Fibroblast of the aortic adventitia (primary cell): ENCODE measurements around the gene GNL3L. TPM values are rescaled to one million over a fixed set of nuclear protein-coding genes. Genes with fewer than 3 reads are reported as not detected.
A peak's percentile ranks its signal among the peaks of the same experiment; 100 is the strongest.
"Not testable (repeated sequence)": the region's sequence is repeated elsewhere in the genome, so short reads cannot be mapped to it uniquely, and the experiment has no call there.

Experiments used
- DNase-seq: peaks from one replicate; pipeline ENCODE4 v3.0.0-alpha.2; 2010; ENCODE audit warnings: low read depth
- H3K4me3 ChIP-seq: 2 replicates; pipeline ENCODE4 v1.5.1; 2011; ENCODE audit warnings: low read depth, mild to moderate bottlenecking, control low read depth, low read length, moderate library complexity
- CTCF ChIP-seq: IDR thresholded peaks from 2 replicates; pipeline ENCODE4 v1.5.1; 2011; ENCODE audit warnings: mild to moderate bottlenecking, low read length, control low read depth, inconsistent platforms; ENCODE audit not compliant: insufficient read depth
- total RNA-seq: library from RNA; depleted of rRNA; stranded (reverse); fragments of >200 nt; gene quantifications from 2 replicates; pipeline ENCODE4 v1.2.3, GENCODE V29; 2012; ENCODE audit warnings: low replicate concordance

GNL3L gene
- total RNA-seq, 1 donor, result 46.3 TPM

- H3K4me3 ChIP-seq, result no peak overlapping the region
- TF ChIP-seq CTCF, result no peak
- no peak for DNase-seq
These were observed 868 bp upstream of the GNL3L start for GRCh38 chrX:54529151-54529550.

GRCh38 chrX:54530357-54530900 is 410 bp downstream of the GNL3L start:
- DNase-seq, result no peak
- TF ChIP-seq CTCF, result no peak
- peak overlapping the region; percentile 86 for H3K4me3 ChIP-seq

- no peak for DNase-seq
- H3K4me3 ChIP-seq, result no peak overlapping the region
- no peak for TF ChIP-seq CTCF
These were observed 4.3 kb downstream of the GNL3L start for GRCh38 chrX:54534271-54534670.

GRCh38 chrX:54540289-54540688 is 10.3 kb downstream of the GNL3L start:
- peak; percentile 17 for TF ChIP-seq CTCF

GRCh38 chrX:54542239-54542638 is 12.2 kb downstream of the GNL3L start:
- not testable (repeated sequence) for DNase-seq, H3K4me3 ChIP-seq

More at GRCh38 chrX:54540289-54540688, 10.3 kb downstream of the GNL3L start:
- peak; percentile 52 for DNase-seq
- H3K4me3 ChIP-seq, result no peak overlapping the region

- DNase-seq, result no peak
- TF ChIP-seq CTCF, result no peak
These were observed 20.8 kb downstream of the GNL3L start for GRCh38 chrX:54550821-54551220.

GRCh38 chrX:54551801-54552200 is 21.8 kb downstream of the GNL3L start:
- TF ChIP-seq CTCF, result no peak
- no peak for DNase-seq
- no peak overlapping the region for H3K4me3 ChIP-seq

More at GRCh38 chrX:54550821-54551220, 20.8 kb downstream of the GNL3L start:
- no peak overlapping the region for H3K4me3 ChIP-seq

GRCh38 chrX:54555006-54555405 is 25.0 kb downstream of the GNL3L start:
- not testable (repeated sequence) for H3K4me3 ChIP-seq, DNase-seq
